ENCODE measurements around the gene CD248. TPM values are rescaled to one million over a fixed set of nuclear protein-coding genes. Genes with fewer than 3 reads are reported as not detected.

Gene CD248
- polyA plus RNA-seq, 1 experiment = 180 TPM

GRCh38 chr11:66286699-66287098 lies 30.1 kb downstream of the CD248 start:
- CTCF ChIA-PET = interaction anchor here (0.7 to 1.7 kb wide), 6 partner anchors 14 to 102 kb away, joined by 3 to 5 read pairs (median 4); partner anchors contain the start of gene RIN1
- no peak for TF ChIP-seq CTCF (IDR thresholded peaks at IDR 0.05; ENCODE audit: insufficient read depth, low read depth, low read length)
- H3K27me3 ChIP-seq (ENCODE audit: control insufficient read depth, insufficient read depth, low read length) = peaks cover 4% of the 10 kb centered on the region
- H3K4me3 ChIP-seq (ENCODE audit: low read depth, low read length) = no peak overlapping the region
- H3K36me3 ChIP-seq (ENCODE audit: control insufficient read depth, insufficient read depth, low read length) = peaks cover 10% of the 10 kb centered on the region
- no peak for DNase-seq (ENCODE audit: low read depth)
- POLR2A ChIA-PET = no interaction called here

GRCh38 chr11:66285250-66285947 lies 31.4 kb downstream of the CD248 start:
- peaks cover 10% of the 10 kb centered on the region for H3K36me3 ChIP-seq (ENCODE audit: control insufficient read depth, insufficient read depth, low read length)
- no peaks in the 10 kb centered on the region for H3K27me3 ChIP-seq (ENCODE audit: control insufficient read depth, insufficient read depth, low read length)
- no peak for TF ChIP-seq CTCF (IDR thresholded peaks at IDR 0.05; ENCODE audit: insufficient read depth, low read depth, low read length)
- ChIA-PET CTCF (interaction anchor here (0.7 to 1.3 kb wide), 3 partner anchors 51 to 101 kb away, joined by 3 read pairs; partner anchors contain the start of gene RIN1), POLR2A (no interaction called here)
- no peak for DNase-seq (ENCODE audit: low read depth)
- H3K4me3 ChIP-seq (ENCODE audit: low read depth, low read length) = no peak overlapping the region

GRCh38 chr11:66284526-66285078 lies 32.2 kb downstream of the CD248 start:
- H3K36me3 ChIP-seq (ENCODE audit: control insufficient read depth, insufficient read depth, low read length) = peaks cover 10% of the 10 kb centered on the region
- DNase-seq (ENCODE audit: low read depth) = no peak
- no peak overlapping the region for H3K4me3 ChIP-seq (ENCODE audit: low read depth, low read length)
- POLR2A ChIA-PET = no interaction called here
- no peak for TF ChIP-seq CTCF (IDR thresholded peaks at IDR 0.05; ENCODE audit: insufficient read depth, low read depth, low read length)
- CTCF ChIA-PET = interaction anchor here (1.2 to 1.3 kb wide), 3 partner anchors 12 to 62 kb away, joined by 3 to 5 read pairs (median 3); partner anchors contain the start of gene RIN1
- H3K27me3 ChIP-seq (ENCODE audit: control insufficient read depth, insufficient read depth, low read length) = no peaks in the 10 kb centered on the region

- TF ChIP-seq CTCF (IDR thresholded peaks at IDR 0.05; ENCODE audit: insufficient read depth, low read depth, low read length) = no peak
- no peak overlapping the region for H3K4me3 ChIP-seq (ENCODE audit: low read depth, low read length)
- no peak for DNase-seq (ENCODE audit: low read depth)
- ChIA-PET POLR2A (interaction anchor here (0.7 kb wide), 1 partner anchor 26 kb away, joined by 5 read pairs; no protein-coding TSS in a partner anchor), CTCF (interaction anchor here (0.9 to 4.1 kb wide), 13 partner anchors 10 to 138 kb away, joined by 3 to 60 read pairs (median 4); partner anchors contain the start of gene RAB1B)
- no peaks in the 10 kb centered on the region for H3K27me3 ChIP-seq (ENCODE audit: control insufficient read depth, insufficient read depth, low read length)
- peaks cover 10% of the 10 kb centered on the region for H3K36me3 ChIP-seq (ENCODE audit: control insufficient read depth, insufficient read depth, low read length)
Observed at GRCh38 chr11:66283461-66284105, 33.3 kb downstream of the CD248 start.
